Stimulated activated CD8-positive, alpha-beta memory T cell treated with anti-CD3 and anti-CD28 coated beads, Interleukin-15, amount 100 ng/mL, for 48 hours (primary cell): Measurements from ENCODE around the gene CDK6.

Source experiments
- DNase-seq, 2 donors: peaks; one replicate each; pipeline ENCODE4 v3.0.0-alpha.2; 2020; ENCODE audit warnings: low read depth in 2 of 2

The CDK6 gene

DNA sequence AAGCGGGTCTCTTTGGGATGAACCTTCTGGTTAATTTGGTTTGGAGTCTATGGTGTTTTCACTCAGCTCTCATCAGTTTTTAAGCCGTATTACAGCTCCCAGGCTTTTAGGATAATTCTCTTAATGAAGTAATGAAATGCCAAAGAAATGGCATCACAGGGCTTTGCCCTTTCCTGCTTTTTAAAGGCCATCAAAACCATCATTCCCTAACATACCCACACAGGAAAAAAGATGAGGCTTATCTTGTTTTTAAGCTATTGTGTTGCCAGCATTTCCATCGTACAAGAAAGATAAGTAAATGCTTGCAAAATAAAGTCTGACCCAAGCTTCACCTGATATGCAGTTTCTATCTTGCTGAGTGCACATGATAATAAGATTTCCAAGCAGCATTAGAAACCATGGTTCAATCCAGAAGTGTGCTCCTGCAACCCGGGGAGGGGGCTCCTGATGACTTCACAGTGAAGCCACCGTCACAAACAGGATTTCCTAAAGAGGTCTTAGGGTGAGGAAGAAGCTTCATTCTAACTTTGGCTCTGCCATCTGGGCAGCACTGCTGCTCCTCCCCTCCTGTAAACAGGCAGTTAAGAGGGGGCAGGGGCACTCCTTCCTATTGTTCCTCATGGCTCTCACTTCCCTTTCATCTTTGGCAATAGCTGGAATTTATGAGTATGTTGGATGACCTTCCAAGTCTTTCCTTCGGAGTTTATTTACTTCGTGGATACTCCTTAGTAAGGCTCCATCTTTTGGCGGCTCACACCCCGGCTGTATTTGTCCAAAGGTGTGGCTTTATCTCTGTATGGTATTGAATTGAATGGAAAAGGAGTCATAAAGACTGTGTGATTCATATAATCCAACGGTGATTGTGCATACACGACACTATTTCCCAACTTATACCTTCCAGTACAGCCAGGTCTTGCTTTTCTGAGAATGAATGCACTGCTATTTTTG is 191.0 kb downstream of the CDK6 start:
- no peak for DNase-seq

DNA sequence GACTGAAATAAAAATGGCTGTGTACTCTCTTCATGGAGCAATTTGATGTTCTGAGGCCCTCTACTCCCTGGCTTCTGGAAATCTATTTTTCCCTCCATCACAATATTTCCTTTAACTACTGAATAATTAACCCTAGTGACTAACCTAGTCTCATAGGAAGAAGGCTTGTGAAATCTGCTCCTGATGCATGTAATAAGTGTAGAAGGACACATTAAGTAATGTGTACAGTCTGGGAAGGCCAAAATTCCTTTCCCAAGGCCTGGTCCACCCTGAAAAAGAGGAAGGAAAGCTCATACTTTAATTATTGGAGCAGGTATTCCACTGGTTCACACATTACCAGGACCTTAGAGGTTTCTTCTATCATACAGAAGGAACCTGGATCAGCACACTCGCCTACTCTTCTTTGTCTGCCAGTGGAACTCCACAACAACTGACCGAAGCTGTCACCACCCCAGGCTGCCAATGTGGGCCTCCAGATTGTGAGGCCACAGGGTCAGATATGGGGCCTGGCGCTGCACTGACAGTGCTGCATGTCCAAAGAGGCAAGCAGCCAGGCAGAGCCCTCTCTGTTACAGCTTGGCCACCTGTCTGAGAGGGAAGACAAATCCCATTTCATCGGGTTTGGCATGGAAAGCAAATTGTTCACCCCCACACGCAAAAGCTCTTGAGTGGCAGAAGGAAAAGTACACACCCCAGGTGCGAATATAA is 191.8 kb downstream of the CDK6 start:
- no peak for DNase-seq

DNA sequence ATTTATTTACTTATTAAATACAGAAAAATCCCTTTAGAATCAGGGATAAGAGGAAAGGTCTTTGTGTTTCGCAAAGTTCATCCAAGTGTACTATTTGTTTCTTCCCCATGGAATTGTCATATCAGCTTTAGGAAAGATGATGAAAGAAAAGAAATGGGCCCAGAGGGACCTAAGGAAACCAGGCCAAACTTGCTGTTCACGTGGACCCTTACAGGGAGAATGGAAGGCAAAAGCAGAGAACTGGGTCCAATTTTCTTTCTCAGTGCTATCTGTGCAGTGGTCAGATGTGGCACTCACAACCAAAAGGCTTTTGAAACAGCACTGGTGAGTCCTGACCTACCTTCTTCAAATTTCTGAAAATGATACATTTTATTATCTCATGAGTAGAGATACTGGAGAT is 192.6 kb downstream of the CDK6 start:
- DNase-seq: no peak

DNA sequence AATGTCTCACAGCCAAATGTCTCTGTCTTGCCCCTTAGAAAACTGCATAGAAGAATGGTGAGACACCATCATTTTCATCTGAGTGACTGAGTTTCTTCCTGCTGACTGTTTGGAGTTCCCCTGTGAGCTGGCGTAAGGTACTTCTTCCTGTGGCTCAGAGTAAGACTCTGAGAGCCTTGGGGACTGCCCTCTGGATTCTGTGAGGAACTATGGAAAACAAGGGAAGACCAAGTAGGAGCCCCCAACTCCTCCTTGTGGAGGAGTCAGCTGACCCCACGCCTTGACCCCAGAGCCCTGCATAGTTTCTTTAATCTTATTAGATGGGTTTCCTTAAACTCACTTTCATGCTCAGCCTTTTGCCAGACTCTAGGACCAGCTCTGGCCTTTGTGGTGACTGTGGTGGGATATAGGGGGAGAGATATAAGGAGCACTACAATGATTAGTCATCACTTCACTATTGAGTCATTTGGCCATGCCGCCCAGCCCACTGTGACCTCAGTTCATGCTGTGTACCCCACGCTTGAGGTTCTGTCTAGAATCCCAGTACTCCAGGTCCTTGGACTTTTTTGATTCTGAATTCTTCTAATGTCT is 194.4 kb downstream of the CDK6 start:
- peak; percentile 69 to 71 for DNase-seq

GRCh38 chr7:92639966-92640365 is 196.4 kb downstream of the CDK6 start:
- no peak for DNase-seq

DNA sequence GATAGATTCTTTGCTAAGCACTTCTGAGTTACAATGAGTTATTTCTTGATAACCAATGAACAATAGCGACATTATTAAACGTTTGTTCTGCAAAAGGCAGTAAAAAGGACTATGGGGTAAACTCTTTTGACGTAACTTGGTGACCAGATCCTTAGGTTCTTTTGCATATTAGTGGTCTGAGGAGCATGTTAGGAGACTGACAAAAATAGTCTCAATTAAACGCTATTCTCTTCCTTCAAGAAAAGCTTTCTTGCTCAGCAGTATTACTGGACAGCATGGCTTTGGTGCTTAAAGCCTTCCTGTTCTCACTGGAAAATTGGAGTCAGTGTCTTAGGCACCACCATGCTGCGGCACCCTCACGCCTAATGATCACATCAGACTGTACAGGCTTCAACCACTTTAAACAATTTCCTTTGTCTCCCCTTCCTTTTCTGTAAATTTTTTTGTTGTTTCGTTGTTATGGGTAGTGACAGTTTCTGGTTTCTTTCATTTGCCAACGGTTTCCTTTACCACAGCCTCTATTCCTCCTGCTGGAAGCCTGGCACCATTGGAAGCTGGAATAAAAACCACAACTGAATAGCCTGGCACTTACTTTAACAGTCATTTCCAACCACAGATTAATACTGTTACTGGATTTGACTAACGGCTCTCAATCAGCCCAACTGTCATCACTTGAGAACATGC is 197.0 kb downstream of the CDK6 start:
- no peak for DNase-seq

- no peak for DNase-seq
These were observed 200.3 kb downstream of the CDK6 start for GRCh38 chr7:92636018-92636560.

DNA sequence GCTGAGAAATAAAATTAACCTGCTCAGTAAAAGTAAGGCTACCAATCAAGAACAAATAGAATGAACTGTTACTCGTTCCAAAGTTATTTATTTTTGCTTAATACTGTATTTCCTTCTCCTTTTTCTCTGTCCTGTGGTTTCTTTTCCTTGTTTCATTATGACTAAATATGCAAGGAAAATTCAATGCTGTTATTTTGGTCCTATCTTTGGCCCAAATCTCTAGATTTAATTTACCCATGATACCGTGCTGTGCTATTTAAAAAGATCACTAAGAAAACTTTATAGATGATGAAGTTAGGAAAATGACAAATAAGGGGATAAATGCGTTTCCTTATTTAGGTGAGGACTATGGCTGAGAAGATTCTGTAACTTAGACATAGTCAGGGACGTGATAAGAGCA is 200.8 kb downstream of the CDK6 start:
- DNase-seq: no peak

GRCh38 chr7:92634924-92635519 is 201.4 kb downstream of the CDK6 start:
- DNase-seq: no peak

DNA sequence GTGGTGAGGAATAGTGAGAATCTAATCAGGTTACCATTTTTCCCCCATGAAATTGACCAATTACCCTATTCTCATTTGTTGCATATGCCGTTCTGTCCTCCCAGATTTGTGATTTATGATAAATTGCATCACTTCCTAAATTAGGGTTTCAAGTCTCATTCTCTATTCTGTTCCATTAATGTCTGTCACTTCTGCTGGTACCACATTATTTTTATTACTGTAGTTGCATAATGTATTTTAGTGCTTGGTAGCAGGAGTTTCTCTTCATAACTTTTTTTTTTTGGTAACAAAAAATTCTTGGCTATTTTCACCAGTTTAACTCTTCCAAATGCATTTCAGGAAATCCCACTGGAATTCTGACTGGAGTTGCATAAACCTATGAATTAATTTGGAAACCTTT is 202.2 kb downstream of the CDK6 start:
- no peak for DNase-seq

- no peak for DNase-seq
These were observed 203.0 kb downstream of the CDK6 start for GRCh38 chr7:92633211-92633906.

- no peak for DNase-seq
These were observed 203.6 kb downstream of the CDK6 start for GRCh38 chr7:92632791-92633190.

- no peak for DNase-seq
These were observed 204.4 kb downstream of the CDK6 start for GRCh38 chr7:92631850-92632487.

DNA sequence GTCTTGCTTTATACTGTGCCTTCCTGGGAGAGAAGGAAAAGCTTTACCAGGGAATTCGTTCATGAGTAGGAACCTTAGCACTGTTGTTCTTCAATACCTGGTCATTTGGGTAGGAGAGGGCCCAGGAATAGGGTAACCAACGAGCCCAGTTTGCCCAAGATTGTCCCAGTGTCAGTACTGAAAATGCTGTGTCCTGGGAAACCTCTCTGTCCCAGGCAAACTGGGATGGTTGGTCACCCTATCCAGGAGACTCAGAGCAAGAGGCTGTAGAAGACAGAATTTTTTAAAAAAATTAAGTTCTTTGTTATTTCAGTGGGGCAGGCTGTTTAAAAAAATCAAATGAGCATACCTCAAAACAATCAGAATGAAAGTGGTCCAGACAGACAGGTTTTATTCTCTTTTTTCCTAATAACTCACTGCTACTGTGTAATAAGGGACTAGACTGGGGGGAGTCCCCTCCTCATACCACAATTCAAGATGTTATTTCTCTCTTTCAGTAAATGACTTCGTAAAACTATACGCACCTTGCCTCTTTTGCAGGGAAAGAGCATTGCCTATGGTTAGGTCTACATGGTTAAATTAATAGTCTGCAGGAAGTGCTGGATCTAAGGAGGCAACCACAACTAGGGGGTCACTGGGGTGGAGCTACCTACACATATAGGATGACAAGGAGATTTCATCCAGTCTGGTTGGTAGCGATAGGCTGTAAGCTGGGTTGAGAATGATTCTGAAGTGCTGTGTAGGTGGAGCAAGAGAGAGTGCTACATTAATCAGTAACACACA is 205.1 kb downstream of the CDK6 start:
- peak; percentile 52 for DNase-seq

DNA sequence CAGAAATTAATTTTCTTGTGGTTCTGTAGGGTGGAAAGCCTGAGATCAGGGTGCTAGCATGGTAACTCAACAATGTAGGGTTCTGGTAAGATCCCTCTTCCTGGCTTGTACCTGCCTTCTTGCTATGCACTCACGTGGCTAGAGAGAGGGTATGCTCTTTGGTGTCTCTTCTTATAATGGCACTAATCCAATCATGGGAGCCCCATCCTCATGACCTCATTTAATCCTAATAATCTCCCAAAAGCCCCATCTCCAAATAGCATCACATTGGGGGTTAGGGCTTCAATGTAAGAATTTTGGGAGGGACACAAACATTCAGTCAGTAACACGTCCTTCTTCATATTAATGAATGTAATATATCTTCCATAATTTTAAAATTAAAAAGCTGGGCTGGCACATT is 206.6 kb downstream of the CDK6 start:
- DNase-seq: no peak

- DNase-seq: no peak
These were observed 208.4 kb downstream of the CDK6 start for GRCh38 chr7:92627956-92628355.

- DNase-seq: no peak
These were observed 210.0 kb downstream of the CDK6 start for GRCh38 chr7:92626281-92626809.

GRCh38 chr7:92625617-92626016 is 210.8 kb downstream of the CDK6 start:
- DNase-seq: no peak

GRCh38 chr7:92624298-92624996 is 211.9 kb downstream of the CDK6 start:
- no peak for DNase-seq
